Activated CD8-positive, alpha-beta memory T cell treated with anti-CD3 and anti-CD28 coated beads for 36 hours (primary cell): ENCODE results near the gene MYO3B. TPM values are rescaled to one million over a fixed set of nuclear protein-coding genes. Genes with fewer than 3 reads are reported as not detected.

ENCODE experiments used
- CTCF ChIA-PET: fragments of 350-600 bp; sonication (Branson Sonifier 250); formaldehyde crosslinking; loops from one replicate; lab custom pipeline; 2021; ENCODE audit warnings: antibody characterized with exemption; lab: Charles Lee
- POLR2A ChIA-PET: fragments of 350-600 bp; sonication (Branson Sonifier 250); formaldehyde crosslinking; loops from one replicate; lab custom pipeline; 2021; ENCODE audit warnings: antibody characterized with exemption; lab: Charles Lee
- total RNA-seq, 2 experiments: library from RNA; stranded (reverse); gene quantifications; one replicate each; pipeline ENCODE4 v1.2.3, GENCODE V29; 2021

MYO3B gene
- total RNA-seq, 2 experiments from 2014 or later = 0.19 to 0.31 TPM

DNA sequence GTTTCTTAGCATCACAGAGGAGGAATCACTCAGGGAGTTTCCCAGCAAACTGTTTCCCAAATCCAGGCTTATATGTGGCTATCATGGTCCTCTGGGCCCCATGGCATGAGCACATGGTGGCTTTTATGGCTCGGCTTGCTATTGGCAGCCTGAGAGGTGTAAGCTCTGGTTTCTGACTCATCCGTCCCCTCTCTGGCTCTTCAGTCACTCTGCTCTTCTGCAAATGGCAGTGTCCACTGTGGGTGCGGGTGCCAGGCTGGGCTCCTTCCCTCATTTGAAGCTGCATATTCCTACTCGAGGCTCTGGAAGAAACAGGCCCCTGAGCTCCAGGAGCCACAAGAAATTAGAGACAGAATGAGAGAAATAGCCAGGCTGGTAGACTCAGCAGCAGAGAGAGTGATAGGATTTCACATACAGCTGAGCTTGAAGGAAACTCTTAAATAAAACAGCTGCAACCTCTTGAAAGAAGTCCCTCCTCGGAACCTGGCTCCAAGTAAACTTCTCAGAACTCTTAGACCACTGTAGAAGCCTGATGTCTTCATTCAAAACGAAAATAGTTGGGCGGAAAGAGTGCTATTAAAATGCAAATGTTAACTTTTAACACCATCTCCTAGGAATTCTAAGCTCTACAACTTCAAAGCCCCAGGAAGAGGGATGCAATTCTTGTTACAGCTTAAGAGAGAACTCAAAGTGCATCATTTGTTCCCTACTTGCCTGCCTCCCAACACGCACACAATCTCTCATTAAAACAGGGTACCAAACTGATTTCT lies 324.6 kb downstream of the MYO3B start:
- ChIA-PET CTCF (no interaction called here), POLR2A (no interaction called here)

DNA sequence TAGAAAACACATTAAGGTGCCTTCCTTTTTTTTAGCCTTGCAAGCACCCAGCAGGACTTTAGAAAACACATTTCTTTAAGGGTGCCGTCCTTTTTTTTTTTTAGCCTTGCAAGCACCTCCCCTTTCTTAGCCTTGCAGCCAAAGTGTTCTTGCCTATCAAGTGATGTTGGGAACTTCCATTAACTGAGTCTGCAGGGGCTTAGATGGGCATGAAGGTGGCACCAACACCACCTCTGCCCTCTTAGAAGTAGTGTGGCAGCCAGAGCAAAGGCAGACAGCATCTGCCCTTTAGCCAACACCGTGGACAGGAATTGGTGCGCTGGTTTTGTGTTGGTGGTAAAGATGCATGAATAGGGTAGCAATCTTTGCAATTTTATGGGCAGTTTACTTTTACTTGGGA lies 325.6 kb downstream of the MYO3B start:
- ChIA-PET CTCF (no interaction called here), POLR2A (no interaction called here)

DNA sequence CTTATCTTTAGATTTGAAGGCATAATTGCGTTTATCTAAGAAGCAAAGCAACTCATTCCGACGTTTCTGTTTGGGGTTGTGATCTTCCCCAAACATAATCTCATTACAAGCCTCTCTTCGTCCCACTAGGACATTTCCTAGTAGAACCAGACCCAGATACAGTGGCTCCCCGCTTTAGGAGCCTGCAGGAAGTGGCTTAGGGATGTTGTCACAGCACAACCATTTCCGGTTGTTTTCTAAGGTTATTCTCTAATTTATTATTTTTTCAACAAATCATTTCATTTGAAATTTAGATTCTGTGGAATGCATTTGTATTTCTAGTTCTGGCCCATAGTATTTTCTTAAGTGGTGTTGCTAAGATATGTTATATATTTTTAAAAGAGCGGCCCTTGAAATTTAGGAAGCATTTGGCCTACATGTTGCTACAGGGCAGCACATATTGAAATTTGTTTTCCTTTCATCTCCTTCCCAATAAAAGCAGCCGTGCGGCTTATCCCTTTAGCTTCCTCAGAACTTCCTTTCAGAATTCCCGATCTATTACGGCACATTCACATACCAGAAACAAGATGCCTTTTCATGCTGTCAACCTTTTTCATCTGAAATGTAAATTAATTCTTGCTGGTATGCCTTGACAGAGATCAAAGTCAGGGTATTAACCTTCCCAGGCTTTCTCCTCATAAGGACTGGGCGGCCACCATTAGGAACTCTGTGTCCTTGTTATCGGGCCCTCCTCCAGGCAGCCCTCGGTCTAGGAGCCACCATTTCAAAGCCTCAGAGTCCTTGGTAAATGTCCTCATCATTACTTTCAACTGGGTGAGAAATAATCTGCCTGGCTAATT lies 326.2 kb downstream of the MYO3B start:
- ChIA-PET POLR2A (no interaction called here), CTCF (no interaction called here)

DNA sequence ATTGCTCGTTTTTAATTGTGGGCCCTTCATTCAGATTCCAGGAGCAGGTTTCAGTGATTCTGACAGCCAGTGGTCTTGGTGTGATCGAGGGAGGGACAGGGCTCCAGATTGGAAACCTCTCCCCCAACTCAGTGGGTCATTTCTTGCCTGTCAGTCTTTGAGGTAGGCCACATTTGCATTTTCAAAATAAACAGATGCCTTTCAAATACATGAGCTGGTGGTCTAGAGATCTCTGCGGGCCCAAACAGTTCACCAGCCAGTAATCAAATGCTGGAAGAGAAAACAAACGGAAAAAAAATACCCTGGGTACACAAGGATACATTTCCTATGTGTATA lies 326.8 kb downstream of the MYO3B start:
- CTCF ChIA-PET = no interaction called here
- POLR2A ChIA-PET = no interaction called here

DNA sequence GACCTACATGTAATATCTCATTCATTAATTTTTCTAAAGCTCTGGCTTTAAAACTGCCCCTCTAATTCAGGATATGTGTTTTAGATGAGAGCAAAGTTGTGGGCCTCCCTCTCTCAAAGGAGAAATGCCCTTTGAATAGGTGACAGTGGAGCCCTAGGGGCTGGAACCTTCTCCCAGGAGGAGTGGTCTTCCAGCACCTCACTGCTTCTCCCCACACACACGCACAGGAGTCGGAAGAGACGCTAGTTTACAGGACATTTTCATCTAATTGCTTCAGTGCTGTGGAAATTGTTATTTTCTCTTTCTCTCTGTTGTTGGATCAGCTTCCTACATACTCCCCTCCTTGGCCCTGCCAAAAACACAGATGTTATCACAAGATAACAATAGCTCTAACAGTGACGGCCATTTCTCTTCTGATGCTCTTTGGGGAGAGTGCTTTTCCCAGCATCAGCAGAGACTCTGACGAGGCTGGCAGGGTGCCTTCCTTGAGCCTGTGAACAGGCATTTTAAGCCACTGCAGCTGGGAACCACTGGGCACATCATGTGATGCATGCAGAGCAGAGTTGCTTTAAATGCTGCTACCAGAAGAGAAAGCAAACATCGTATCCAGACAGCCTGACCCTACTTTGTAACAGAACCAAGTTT lies 327.8 kb downstream of the MYO3B start:
- ChIA-PET CTCF (no interaction called here), POLR2A (no interaction called here)

DNA sequence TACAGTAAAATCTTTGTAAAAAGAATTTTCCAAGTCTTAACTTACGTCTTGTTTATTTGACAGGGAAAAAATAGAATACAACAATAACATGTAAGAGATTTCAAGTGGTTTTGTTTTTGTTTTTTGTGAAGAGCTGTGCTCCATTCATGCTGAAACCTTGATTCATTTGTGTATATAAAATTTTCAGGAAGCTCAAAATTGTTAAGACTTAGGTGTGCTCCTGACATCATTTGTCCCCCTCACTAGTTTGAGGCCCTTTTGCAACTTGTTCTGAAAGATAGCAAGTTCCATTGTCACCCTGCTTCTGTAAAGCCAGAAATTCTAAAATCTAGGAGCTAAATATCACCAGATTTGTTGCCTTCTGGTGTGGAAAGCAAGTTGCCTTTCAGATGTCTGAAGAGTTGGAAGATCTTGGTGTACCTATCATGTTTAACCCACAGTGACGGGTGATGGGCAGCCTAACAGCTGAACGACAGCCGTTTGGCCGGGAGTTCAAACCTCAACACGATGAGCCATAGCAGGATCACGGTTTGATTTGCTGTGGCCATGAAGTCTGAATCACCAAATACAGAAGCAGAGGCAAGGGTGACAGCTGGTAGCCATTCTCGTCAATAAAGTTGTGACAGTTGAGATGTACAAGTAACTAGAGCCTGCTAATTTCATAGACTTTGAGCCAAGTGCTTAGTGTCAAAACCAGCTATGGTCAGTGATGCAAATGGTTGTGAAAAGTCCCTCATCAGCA lies 331.7 kb downstream of the MYO3B start:
- ChIA-PET CTCF (interaction anchor here (0.6 kb wide), 1 partner anchor 39 kb away, joined by 5 read pairs; no protein-coding TSS in a partner anchor), POLR2A (no interaction called here)

DNA sequence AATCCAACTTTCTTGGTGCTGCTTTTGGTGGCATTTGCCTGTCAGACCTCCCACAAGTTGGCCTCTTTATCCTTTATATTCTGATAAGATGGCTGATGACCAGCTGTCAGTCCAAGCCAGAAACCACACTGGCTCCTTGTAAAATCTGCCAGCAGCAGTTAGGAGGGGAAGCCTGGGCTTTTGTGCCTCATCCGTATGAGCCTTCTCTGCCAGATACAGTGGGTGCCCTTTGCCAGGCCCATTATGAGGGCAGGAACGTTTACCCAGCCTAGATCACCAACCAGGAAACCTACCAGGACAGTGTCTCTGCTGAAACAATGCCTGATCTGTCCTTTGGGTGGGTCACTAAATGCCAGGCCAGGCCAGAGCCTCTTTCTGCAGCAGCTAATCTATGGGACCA lies 334.3 kb downstream of the MYO3B start:
- POLR2A ChIA-PET = no interaction called here
- CTCF ChIA-PET = no interaction called here

DNA sequence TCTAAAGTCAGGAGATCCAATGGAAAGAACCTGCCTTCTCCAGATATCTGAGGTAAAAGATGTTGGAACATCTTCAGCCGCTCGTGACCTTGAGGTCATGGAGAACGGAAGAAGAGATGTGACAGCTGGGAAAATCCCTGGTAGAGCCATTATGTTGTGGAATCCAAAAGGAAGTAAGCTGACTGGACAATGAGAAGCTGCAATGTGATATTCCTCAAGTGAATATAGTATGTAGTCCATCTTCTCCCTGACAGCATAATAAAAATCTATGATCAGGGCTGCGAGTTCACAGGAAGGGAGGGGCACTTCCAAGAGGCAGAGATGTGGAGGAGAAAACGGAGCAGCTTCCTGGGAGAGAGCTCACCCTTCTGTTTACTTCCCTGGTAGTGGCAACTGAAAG lies 336.2 kb downstream of the MYO3B start:
- ChIA-PET POLR2A (no interaction called here), CTCF (no interaction called here)

DNA sequence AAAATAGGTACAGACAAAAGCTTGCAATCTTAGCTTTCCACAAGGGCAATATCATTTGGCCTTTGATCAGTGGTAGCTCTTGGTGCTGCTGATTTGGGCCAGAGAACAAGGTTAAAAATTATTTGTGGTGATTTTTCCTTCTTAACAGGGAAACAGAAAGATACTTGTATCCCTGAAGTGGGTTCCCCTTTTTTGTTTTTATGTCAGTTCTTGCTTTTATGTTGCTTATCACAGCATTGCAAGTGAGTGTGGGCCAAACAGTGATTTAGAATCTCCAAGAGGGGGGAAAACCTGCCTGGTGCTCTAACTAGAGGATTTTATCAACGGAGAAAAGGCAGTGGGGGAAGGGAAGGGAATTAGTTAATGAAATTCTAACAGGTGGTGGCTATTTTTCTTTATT lies 339.6 kb downstream of the MYO3B start:
- POLR2A ChIA-PET = no interaction called here

DNA sequence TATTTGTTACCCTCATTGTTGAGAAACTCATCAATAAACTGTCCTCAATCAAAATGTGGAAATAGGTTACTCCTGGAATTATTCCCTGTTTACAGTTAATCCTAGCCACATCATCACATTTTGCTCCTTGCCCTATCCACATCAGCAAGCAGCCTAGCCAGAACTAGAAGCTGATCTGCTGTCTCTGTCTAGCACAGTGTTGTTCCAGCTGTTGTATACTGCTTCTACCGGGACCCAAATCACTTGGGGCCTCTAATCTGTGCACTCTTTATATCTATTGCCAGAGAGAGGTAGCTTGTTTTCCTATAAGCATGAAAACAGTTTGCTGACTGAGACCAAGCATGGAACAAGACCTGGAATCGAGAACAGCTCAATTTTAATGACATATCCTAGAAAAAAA lies 341.0 kb downstream of the MYO3B start:
- ChIA-PET CTCF (no interaction called here), POLR2A (no interaction called here)

More for the DNA sequence above, 339.6 kb downstream of the MYO3B start:
- CTCF ChIA-PET = no interaction called here

DNA sequence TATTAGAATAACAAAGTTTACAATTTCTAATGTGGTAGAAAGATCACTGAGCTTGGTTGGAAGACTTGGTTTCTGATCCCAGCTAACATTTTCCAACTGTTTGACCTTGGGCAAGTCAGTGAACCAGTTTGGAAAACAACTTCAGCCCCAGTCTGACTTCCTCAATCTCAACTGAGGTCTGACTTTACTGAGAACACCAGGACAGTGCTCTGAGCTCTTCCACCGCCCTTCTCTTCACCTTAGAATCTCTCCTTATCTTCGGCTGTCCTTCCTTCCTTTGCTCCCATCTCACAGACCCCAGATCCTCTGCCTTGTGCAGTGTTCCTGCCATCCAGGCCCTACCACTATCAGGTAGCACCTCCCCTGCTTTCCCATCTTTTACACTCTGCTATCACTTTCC lies 343.4 kb downstream of the MYO3B start:
- ChIA-PET CTCF (no interaction called here), POLR2A (no interaction called here)

DNA sequence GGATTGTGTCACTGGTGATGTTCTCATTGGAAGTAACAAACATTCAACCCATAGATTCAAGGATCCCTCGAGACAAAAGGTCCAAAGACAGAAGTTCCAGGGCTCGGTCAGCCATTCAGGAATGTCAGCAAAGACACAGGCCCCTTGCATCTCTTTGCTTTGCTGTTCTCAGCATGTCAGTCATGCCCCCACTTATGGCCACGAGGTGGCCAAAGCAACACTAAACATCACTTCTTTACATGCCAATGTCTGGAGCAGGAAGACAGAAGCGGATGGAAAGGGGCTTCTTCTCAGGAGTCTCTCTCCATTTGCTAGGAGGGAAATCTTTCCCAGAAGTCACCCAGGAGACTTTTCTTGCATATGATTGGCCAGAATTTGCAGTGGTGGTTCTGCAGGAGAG lies 345.6 kb downstream of the MYO3B start:
- CTCF ChIA-PET = no interaction called here
- POLR2A ChIA-PET = no interaction called here

DNA sequence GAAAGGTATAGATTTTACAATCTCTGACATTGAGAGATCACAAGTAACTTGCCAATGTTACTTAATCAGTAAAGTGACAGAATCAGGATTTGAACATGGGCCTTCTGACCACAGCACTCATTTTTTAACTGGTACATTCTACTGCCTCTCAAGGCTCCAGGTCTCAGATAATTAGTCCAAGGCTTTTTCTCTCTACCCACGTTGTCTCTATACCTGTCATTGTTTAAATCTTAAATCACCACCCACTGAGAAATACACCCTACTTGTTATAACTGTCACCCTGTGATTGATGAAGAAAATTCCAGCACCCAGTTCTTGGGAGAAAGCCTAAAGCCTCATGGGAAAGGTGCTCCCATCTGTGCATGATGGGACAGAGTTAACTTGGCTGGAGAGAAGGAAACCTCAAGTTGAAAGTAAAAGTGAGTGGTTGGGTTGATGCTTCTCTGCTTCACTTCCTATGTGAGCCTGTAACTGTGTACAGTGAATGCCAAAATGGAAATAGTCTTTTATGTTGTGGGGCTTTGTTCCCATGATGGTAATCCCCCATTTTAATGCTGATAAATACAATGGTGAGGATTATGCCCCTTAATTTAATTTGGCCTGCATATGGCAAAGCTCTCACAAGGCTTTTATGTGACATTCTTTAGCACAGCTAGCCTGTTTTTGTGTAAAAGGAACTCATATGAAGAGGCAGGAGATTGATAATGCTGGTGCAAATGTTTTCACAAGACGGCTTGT lies 347.1 kb downstream of the MYO3B start:
- POLR2A ChIA-PET = no interaction called here
- CTCF ChIA-PET = no interaction called here

DNA sequence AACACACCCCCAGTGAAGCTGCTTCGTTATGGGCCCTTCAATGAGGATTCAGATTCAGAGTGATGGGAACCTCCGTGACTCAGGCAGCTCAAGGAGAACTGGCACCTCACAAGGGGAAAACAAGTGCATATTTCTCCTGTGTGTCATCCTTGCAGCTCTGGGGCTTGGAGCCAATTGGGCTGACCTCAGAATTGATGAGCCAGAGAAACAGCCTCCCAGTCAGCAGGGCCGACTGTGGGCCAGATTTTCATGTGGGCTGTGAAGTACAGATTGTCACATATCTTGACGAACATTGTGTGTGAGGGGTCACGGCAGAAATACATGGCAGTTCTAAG lies 347.6 kb downstream of the MYO3B start:
- CTCF ChIA-PET = no interaction called here
- POLR2A ChIA-PET = no interaction called here

DNA sequence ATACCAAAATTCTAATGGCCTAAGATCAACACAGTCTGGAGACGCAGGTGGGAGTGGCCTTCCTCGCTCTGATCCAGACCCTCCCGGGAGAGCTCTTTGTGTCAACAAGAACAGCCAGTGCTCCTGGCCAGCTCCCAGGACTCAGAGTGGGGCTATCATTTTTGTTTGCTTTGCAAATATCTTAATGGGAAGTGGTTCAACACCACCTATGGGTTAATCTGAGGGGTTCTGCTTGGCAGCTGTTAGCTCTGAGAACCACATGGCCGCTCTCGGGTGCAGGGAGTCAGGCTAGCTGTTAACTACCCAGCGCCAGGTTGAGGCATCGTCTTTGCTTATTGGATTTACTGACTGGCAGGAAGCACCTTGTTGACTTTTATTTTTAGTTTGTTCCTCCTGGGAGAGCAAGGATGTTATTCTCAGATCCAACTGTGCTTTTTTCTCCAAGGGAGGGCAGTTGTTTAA lies 352.4 kb downstream of the MYO3B start:
- POLR2A ChIA-PET = no interaction called here
- CTCF ChIA-PET = no interaction called here

DNA sequence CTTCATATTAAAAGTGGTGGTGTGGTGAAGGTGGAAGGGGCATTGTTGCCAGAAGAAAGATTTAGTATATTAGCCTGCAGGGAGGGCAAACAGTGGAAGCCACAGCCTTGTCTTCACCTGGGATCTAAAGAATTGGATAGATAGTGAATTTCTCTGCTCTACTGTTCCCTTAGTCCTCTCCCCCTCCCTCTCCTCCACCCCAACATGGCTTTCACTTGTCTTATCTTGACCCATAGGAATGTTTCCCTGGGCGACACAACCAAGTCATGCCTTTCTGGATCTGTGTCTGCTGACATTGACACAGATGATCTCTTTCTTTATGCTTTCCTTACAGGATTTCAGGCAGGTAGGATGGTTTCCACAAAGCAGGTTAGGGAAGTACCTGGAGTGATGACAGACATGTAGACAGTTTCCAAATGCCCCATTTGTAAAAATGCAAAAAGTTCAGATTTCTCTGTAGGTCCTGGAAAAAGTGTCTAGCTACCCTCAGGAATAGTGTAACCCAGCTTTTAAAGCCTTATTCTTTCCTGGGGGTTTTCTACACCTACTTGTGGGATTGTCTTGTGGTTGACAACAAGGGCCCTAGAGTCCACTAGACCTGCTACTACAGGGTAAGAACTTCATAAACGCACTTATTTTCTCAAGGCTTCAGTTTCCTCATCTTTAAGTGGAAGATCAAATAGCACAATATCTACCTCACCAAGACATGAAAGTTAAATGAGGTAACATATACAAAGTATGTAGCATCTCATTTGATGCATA lies 353.0 kb downstream of the MYO3B start:
- CTCF ChIA-PET = no interaction called here

DNA sequence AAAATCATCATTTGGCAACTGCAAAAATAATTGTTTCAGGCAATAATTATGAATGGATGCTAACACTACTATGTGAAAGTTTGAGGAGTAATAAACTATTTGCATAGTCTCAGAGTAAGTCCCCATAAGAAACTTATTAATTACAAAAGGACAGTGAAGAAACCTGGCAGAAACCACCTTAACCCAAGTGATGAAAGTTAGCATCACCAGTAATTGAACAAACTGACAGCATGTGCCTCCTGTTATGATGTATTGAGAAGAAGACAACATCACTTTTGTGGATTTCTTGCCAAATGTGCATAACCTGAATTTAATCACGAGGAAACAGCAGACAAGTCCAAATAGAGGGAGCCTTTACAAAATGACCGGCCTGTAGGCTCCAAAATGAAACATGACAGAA lies 353.9 kb downstream of the MYO3B start:
- ChIA-PET POLR2A (no interaction called here), CTCF (no interaction called here)

More for the DNA sequence above, 353.0 kb downstream of the MYO3B start:
- POLR2A ChIA-PET = no interaction called here

DNA sequence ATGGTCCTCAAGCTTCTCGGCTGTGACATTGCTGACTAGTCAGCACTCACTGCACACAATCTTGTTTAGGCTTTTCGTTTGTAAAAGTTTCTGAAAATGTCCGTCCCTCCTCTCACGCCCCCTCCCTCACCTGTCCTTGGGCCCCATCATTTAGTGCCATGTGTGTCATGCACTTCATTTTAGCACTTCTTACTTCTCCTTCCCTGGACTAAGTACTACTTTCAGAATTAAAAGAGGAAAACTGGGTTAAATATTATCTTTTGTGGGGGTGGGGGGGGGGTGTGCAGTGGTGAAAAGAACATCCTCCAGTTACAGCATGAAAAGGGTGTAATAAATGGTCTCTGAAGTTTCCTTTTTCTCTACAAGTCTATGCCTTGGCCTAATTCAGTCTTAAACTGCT lies 355.2 kb downstream of the MYO3B start:
- POLR2A ChIA-PET = no interaction called here

DNA sequence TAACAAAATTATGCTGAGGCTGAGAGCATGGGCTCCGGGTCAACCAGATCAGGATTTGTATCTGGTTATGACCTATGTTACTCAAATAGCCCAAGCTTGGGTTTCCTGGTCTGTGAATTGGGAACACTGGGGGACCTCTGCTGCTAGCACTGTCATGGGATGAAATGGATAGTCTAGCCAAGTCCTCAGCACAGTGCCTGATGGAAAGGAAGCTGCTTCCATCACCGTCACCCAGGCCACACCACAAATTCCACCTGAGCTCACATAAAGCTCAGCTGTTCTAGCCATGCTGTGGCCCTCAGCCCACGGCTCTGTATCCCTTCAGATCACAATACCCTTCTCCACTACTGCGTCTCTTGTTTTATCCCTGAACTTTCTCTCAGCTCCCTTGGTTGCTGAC lies 357.6 kb downstream of the MYO3B start:
- ChIA-PET CTCF (no interaction called here), POLR2A (no interaction called here)

More for the DNA sequence above, 355.2 kb downstream of the MYO3B start:
- CTCF ChIA-PET = no interaction called here
